Duodenal mucosa (tissue), 2 donors: ENCODE data around the gene SART3.
"Not testable (repeated sequence)": the region's sequence is repeated elsewhere in the genome, so short reads cannot be mapped to it uniquely, and the experiment has no call there.

Source experiments
- H3K27ac ChIP-seq: one replicate; pipeline ENCODE4 v1.7.0; 2013; ENCODE audit warnings: low read depth, low read length
- H3K27me3 ChIP-seq, 2 donors: one replicate each; pipeline ENCODE4 v1.7.0; 2013; ENCODE audit warnings: low read length in 2 of 2, control low read depth in 1 of 2; ENCODE audit not compliant: insufficient read depth in 2 of 2, control insufficient read depth in 1 of 2
- H3K36me3 ChIP-seq, 2 donors: one replicate each; pipeline ENCODE4 v1.7.0; 2013; ENCODE audit warnings: low read length in 2 of 2, control low read depth in 1 of 2; ENCODE audit not compliant: insufficient read depth in 2 of 2, control insufficient read depth in 1 of 2
- H3K4me1 ChIP-seq, 2 donors: one replicate each; pipeline ENCODE4 v1.7.0; 2013; ENCODE audit warnings: low read length in 2 of 2, control low read depth in 1 of 2; ENCODE audit not compliant: insufficient read depth in 2 of 2, control insufficient read depth in 1 of 2
- H3K4me3 ChIP-seq, 2 donors: one replicate each; pipeline ENCODE4 v1.7.0; 2013; ENCODE audit warnings: low read length in 2 of 2, low read depth in 1 of 2
- H3K9ac ChIP-seq, 2 donors: one replicate each; pipeline ENCODE4 v1.7.0; 2013; ENCODE audit warnings: low read length in 2 of 2, low read depth in 1 of 2
- H3K9me3 ChIP-seq, 2 donors: one replicate each; pipeline ENCODE4 v1.7.0; 2013; ENCODE audit warnings: low read length in 2 of 2, control low read depth in 1 of 2; ENCODE audit not compliant: control insufficient read depth in 1 of 2

Gene SART3

DNA sequence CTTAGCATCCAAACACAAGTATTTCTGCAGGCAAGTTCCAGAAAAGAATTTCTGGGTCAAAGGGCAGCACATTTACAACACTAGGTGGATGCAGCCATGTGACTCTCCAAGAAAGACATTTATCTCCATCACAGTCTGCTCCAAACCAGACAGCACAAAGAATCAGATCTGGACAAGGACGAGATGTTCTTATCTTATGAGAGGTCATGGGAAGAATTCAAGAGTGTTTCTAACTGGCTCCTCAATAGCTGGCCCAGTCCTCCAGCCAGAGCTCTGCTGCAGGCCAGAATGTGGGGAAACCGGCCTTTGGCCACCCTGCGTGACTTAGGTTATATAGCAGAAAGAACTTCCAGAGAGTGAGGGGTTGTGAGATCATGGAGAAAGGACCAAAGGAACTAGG lies 19.6 kb upstream of the SART3 start:
- Histone ChIP-seq H3K27ac (no peak overlapping the region), H3K4me1 (no peaks in the 10 kb centered on the region), H3K27me3 (no peaks in the 10 kb centered on the region), H3K4me3 (no peak overlapping the region), H3K9me3 (no peaks in the 10 kb centered on the region), H3K9ac (no peak overlapping the region), H3K36me3 (no peaks in the 10 kb centered on the region)

DNA sequence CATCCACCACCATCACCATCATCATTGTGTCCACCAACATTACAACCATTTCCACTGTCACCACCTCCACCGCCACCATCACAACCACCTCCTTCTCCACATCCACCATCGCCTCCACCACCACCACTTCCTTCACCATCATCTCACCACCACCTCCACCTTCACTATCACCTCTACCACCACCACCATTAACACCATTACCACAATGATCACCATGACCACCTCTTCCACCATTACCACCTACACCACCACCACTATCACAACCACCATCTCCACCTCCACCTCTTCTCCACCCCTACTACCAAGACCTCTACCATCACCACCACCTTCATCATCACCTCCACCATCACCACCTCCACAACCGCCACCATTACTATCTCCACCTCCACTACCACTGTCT lies 17.8 kb upstream of the SART3 start:
- H3K9ac ChIP-seq: no peak overlapping the region
- no peak overlapping the region for H3K4me3 ChIP-seq
- H3K36me3 ChIP-seq: no peaks in the 10 kb centered on the region
- no peak overlapping the region for H3K27ac ChIP-seq
- H3K27me3 ChIP-seq: no peaks in the 10 kb centered on the region
- no peaks in the 10 kb centered on the region for H3K4me1 ChIP-seq
- H3K9me3 ChIP-seq: no peaks in the 10 kb centered on the region

DNA sequence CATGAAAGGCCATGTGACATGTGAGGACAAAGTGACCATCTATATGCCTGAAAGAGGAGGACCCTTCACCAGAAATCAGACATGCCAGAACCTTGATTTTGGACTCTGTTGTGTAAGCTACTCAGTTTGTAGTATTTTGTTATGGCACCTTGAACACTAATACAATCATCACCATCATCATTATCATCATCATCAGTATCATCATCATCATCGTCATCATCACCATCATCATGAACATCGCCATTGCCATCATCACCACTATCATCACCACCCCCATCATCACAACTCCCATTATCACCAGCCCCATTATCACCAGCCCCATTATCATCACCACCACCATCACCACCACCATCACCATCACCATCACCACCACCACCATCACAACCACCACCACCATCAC lies 17.3 kb upstream of the SART3 start:
- Histone ChIP-seq H3K36me3 (no peaks in the 10 kb centered on the region), H3K27ac (no peak overlapping the region), H3K9ac (no peak overlapping the region), H3K27me3 (no peaks in the 10 kb centered on the region), H3K4me3 (no peak overlapping the region), H3K4me1 (no peaks in the 10 kb centered on the region), H3K9me3 (no peaks in the 10 kb centered on the region)

DNA sequence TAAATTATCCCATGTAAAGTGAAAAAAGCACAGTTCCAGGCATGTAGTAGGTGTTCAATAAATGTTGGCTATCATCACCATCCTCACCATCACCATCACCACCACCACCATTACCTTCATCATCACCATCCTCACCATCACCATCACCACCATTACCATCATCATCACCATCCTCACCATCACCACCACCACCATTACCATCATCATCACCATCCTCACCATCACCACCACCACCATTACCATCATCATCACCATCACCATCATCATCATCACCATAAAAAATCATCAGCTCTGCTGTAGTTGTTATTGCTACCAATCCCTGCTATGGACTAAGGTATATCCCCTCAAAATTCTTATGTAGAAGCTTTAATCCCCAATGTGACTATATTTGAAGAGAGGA lies 16.5 kb upstream of the SART3 start:
- peaks cover 0 to 1% of the 10 kb centered on the region in 2 donors for H3K4me1 ChIP-seq
- H3K27ac ChIP-seq: no peak overlapping the region
- H3K27me3 ChIP-seq: no peaks in the 10 kb centered on the region
- H3K4me3 ChIP-seq: no peak overlapping the region
- no peak overlapping the region for H3K9ac ChIP-seq
- H3K9me3 ChIP-seq: no peaks in the 10 kb centered on the region
- H3K36me3 ChIP-seq: no peaks in the 10 kb centered on the region

DNA sequence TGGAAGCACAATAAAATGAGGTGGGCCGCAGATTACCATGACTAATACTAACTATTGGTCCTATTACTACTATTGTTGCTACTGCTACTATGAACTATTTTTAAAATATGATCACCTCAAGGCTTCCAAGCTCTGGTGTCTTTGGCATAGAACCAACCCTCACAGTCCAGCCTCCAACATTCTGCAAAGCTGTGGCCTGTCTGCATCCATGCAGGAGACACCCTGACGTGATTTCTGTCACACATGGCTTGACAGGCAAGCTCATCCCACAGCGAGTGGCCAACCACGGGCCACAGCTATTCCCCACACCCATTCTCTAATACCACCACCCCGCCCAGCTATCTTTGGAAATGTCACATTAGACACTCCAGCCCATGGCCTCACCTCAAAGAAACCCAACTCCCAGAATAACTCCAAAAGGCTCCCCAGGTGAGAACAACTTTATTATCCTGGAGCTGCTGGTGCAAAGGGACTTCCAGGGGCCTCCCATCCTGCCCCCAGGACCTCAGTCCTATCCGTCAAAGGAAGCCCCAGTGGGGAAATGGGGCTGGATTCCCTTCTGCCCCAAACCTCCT lies 15.8 kb upstream of the SART3 start:
- no peaks in the 10 kb centered on the region for H3K27me3 ChIP-seq
- no peaks in the 10 kb centered on the region for H3K36me3 ChIP-seq
- H3K4me3 ChIP-seq: no peak overlapping the region
- no peak overlapping the region for H3K9ac ChIP-seq
- H3K9me3 ChIP-seq: no peaks in the 10 kb centered on the region
- H3K4me1 ChIP-seq: peaks cover 0 to 6% of the 10 kb centered on the region in 2 donors
- no peak overlapping the region for H3K27ac ChIP-seq

DNA sequence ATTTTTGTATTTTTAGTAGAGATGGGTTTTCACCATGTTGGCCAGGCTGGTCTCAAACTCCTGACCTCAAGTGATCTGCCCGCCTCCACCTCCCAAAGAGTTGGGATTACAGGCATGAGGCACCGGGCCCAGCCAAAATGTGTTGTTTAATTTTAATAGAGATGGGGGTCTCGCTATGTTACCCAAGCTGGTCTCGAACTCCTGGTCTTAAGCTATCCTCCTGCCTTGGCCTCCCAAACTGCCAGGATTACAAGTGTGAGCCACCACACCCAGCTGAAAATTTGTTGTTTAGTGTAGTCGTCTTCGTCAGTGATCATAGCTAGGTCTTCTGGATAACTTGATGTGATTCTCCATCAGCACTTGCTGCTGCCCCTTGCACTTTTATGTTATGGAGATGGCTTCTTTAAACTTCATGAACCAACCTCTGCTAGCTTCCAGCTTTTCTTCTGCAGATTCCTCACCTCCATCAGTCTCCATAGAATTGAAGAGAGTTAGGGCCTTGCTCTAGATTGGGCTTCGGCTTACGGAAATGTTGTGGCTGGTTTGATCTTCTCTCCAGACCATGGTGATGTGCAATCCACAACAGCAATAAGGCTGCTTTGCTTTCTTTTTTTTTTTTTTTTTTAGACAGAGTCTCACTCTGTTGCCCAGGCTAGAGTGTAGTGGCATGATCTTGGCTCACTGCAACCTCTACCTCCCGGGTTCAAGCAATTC lies 14.4 kb upstream of the SART3 start:
- peaks cover 0 to 6% of the 10 kb centered on the region in 2 donors for H3K4me1 ChIP-seq
- H3K27me3 ChIP-seq: no peaks in the 10 kb centered on the region
- H3K9ac ChIP-seq: no peak overlapping the region
- no peak overlapping the region for H3K4me3 ChIP-seq
- no peak overlapping the region for H3K27ac ChIP-seq
- H3K36me3 ChIP-seq: no peaks in the 10 kb centered on the region
- H3K9me3 ChIP-seq: no peaks in the 10 kb centered on the region

DNA sequence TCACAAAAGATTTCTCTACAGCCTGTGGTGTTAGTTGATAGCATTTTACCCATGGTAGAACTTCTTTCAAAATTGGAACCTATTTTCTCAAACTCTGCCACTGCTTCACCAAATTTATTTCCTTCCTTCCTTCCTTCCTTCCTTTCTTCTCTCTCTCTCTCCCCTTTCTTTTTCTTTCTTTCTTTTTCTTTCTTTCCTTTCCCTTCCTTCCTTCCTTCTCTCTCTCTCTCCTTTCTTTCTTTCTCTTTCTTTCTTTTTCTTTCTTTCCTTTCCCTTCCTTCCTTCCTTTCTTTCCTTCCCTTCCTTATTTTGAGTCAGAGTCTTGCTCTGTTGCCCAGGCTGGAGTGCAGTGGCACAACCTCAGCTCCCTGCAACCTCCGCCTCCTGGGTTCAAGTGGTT lies 13.3 kb upstream of the SART3 start:
- H3K36me3 ChIP-seq, H3K4me1 ChIP-seq, H3K27me3 ChIP-seq, H3K9me3 ChIP-seq, H3K9ac ChIP-seq, H3K27ac ChIP-seq, H3K4me3 ChIP-seq: not testable (repeated sequence)

DNA sequence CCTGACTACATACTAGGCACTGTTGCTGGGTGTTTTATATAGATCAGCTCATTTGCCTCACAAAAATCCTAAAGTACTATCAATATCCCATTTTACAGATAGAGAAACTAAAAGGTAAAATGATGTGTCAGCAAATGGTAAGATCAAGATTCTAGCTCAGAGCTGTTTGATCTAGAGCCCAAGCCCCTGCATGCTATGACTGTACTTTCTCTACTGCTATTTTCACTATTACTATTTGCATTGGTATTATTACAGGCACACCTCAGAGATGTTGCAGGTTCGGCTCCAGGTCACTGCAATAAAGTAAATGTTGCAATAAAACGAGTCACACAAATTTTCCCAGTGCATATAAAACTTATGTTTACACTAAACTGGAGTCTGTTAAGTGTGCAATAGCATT lies 12.3 kb upstream of the SART3 start:
- Histone ChIP-seq H3K9ac (no peak overlapping the region), H3K27me3 (no peaks in the 10 kb centered on the region), H3K36me3 (peaks cover 3 to 12% of the 10 kb centered on the region in 2 donors)

DNA sequence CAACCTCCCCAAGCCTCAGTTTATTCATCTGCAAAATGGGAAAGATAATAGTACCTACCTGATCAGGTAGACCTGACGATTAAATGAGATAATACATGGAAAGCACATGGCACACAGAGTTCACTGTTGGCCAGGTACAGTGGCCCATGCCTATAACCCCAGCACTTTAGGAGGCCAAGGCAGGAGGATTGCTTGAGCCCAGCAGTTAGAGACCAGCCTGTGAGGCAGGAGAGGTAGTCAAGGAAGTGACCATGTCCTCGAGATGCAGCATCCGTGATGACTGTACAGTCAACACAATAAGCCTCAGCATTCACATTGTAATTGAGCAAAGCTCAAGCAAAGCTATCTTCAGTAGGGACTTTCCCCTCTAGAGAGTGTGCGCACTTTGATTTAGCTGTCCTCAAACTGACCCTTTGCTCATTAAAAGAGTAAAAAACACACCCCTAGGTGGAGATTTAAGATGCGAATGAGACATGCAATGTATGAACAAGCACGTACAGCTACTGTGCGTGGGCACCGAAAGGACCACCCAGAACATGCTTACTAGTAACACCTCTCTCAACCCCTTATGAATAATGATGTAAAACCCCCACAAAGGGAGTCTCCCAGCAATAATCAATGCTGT lies 11.3 kb upstream of the SART3 start:
- Histone ChIP-seq H3K4me1 (peaks cover 7 to 19% of the 10 kb centered on the region in 2 donors), H3K9ac (no peak overlapping the region), H3K27me3 (no peaks in the 10 kb centered on the region), H3K4me3 (no peak overlapping the region), H3K27ac (no peak overlapping the region), H3K36me3 (peaks cover 14 to 23% of the 10 kb centered on the region in 2 donors), H3K9me3 (no peaks in the 10 kb centered on the region)

More for the DNA sequence above, 12.3 kb upstream of the SART3 start:
- Histone ChIP-seq H3K4me3 (no peak overlapping the region), H3K27ac (no peak overlapping the region), H3K4me1 (peaks cover 6 to 9% of the 10 kb centered on the region in 2 donors), H3K9me3 (no peaks in the 10 kb centered on the region)

DNA sequence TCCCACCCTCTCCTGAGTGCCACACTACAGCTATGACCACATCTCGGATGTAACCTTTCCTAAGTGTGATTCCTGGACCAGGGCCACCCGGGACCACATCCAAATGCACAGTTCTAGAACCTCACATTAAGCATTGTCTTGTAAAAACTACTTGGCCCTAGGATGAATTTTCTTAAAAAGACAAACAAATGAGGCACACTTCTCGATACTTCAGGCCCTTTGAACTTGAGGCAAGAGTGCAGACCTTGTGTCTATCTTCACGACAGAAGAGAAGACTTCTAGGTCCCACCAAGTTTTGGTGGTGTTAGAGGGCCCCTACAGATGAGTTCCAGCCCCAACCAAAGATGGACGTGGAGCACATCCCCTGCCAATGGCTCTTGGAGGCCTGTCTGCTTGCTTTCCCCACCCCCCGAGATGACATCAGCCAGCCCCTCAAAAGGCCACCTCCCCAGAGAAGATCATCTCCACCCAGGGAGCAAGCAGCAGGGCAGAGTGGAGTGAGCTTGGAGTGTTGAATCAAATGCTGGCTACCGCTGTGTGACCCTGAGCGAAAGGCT lies 10.7 kb upstream of the SART3 start:
- H3K9me3 ChIP-seq: no peaks in the 10 kb centered on the region
- H3K36me3 ChIP-seq: peaks cover 17 to 28% of the 10 kb centered on the region in 2 donors
- no peak overlapping the region for H3K9ac ChIP-seq
- no peak overlapping the region for H3K27ac ChIP-seq
- H3K4me3 ChIP-seq: no peak overlapping the region
- peaks cover 10 to 25% of the 10 kb centered on the region in 2 donors for H3K4me1 ChIP-seq
- H3K27me3 ChIP-seq: no peaks in the 10 kb centered on the region
